ENCODE measurements around the gene CNPY1.

DNA sequence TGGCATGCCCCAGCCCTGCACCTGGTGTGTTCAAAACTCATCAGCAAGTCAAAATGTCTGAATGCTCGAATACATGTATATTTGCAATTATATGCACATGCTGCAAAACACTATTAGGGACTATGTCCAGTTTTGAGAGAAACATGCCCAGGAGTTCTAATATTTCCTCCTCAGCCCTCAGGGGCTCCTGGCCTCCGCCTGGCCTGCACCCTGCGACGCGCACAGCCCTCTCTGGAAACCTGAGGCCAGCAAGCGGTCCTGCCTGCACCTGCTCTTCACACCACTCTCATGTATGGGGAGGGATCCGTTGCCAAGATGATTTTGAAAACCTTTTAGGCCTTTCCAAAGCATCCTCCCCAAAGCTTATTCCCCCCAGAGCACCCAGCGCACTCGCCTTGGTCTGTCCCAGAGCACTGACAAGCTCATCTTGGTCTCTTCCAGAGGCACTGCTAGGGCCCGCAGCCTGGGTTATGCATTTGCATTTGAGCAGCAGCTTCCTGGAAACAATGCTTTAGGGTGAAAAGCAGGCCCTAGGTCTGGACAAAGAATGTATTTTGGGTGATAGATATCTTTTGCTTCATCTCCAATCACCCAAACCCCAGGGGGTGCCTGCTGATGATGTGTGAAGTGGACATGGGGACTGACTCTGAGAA, 22.6 kb upstream of the CNPY1 start:
- TF ChIP-seq POLR2AphosphoS5 (IDR thresholded peaks at IDR 0.05) (no peak), POLR2A (IDR thresholded peaks at IDR 0.05) (no peak)
